GM12878 (cell line): ENCODE results near the gene TRIM38. TPM values are rescaled to one million over a fixed set of nuclear protein-coding genes. Genes with fewer than 3 reads are reported as not detected.
A peak's percentile ranks its signal among the peaks of the same experiment; 100 is the strongest.

Source experiments
- BACH1 ChIP-seq: fragments of 450-650 bp; IDR thresholded peaks from 2 replicates; pipeline ENCODE4 v1.6.1; 2017; ENCODE audit warnings: mild to moderate bottlenecking, borderline replicate concordance
- BCL11A ChIP-seq: IDR thresholded peaks from 2 replicates; pipeline ENCODE4 v1.6.1; 2011; ENCODE audit warnings: low read depth, low read length
- BHLHE40 ChIP-seq, 2 experiments: fragments of 450-650 bp in 1 of 2; IDR thresholded peaks; 2 replicates each; pipeline ENCODE4 v1.6.1; 2011 to 2017; ENCODE audit warnings: low read depth in 2 of 2, borderline replicate concordance in 1 of 2, improper control_type of control experiment in 1 of 2, low read length in 1 of 2, mild to moderate bottlenecking in 1 of 2
- CBFB ChIP-seq: IDR thresholded peaks from 2 replicates; pipeline ENCODE4 v1.6.1; 2016; ENCODE audit warnings: antibody characterized with exemption, low read depth
- CBX3 ChIP-seq: fragments of 200-600 bp; sonication (generic); IDR thresholded peaks from 2 replicates; pipeline ENCODE4 v1.6.1; 2016; ENCODE audit warnings: low read depth, borderline replicate concordance
- CHD1 ChIP-seq: IDR thresholded peaks from 2 replicates; pipeline ENCODE4 v1.6.1; 2012; ENCODE audit warnings: low read depth, low read length, improper control_type of control experiment
- CHD2 ChIP-seq: IDR thresholded peaks from 2 replicates; pipeline ENCODE4 v1.6.1; 2011; ENCODE audit warnings: low read depth, low read length, improper control_type of control experiment, borderline replicate concordance
- GATAD2B ChIP-seq: fragments of 450-650 bp; conservative IDR thresholded peaks from 2 replicates; pipeline ENCODE4 v1.6.1; 2017; ENCODE audit warnings: low read depth, mild to moderate bottlenecking, moderate library complexity
- HDAC6 ChIP-seq: fragments of 200-600 bp; sonication (generic); IDR thresholded peaks from one replicate; pipeline ENCODE4 v1.8.0; 2017; ENCODE audit warnings: antibody characterized with exemption; ENCODE audit not compliant: unreplicated experiment
- IRF3 ChIP-seq: fragments of 450-650 bp; IDR thresholded peaks from 2 replicates; pipeline ENCODE4 v1.6.1; 2014; ENCODE audit warnings: mild to moderate bottlenecking
- IRF5 ChIP-seq: fragments of 450-650 bp; IDR thresholded peaks from 2 replicates; pipeline ENCODE4 v1.6.1; 2017; ENCODE audit warnings: borderline replicate concordance
- MAX ChIP-seq: IDR thresholded peaks from 2 replicates; pipeline ENCODE4 v1.6.1; 2012; ENCODE audit warnings: low read depth, low read length, improper control_type of control experiment
- MEF2A ChIP-seq: IDR thresholded peaks from 2 replicates; pipeline ENCODE4 v1.6.1; 2011; ENCODE audit warnings: low read depth, mild to moderate bottlenecking, low read length, moderate library complexity; ENCODE audit not compliant: insufficient read depth
- MYC ChIP-seq: IDR thresholded peaks from 2 replicates; pipeline ENCODE4 v1.6.1; 2011; ENCODE audit warnings: mild to moderate bottlenecking, low read length, moderate library complexity, inconsistent platforms; ENCODE audit not compliant: insufficient read depth, insufficient replicate concordance, insufficient read length, severe bottlenecking
- NBN ChIP-seq: fragments of 450-650 bp; IDR thresholded peaks from 2 replicates; pipeline ENCODE4 v1.6.1; 2016
- NRF1 ChIP-seq: conservative IDR thresholded peaks from 2 replicates; pipeline ENCODE4 v1.6.1; 2011; ENCODE audit warnings: mild to moderate bottlenecking, low read depth, low read length, improper control_type of control experiment
- RAD21 ChIP-seq: IDR thresholded peaks from 2 replicates; pipeline ENCODE4 v1.6.1; 2011; ENCODE audit warnings: mild to moderate bottlenecking, low read depth, low read length, moderate library complexity; ENCODE audit not compliant: insufficient read depth
- RB1 ChIP-seq: fragments of 450-650 bp; formaldehyde crosslinking; IDR thresholded peaks from 2 replicates; pipeline ENCODE4 v1.6.1; 2017; ENCODE audit warnings: mild to moderate bottlenecking, borderline replicate concordance
- RCOR1 ChIP-seq: conservative IDR thresholded peaks from 2 replicates; pipeline ENCODE4 v1.6.1; 2012; ENCODE audit warnings: low read depth, low read length, improper control_type of control experiment
- RUNX3 ChIP-seq: IDR thresholded peaks from 2 replicates; pipeline ENCODE4 v1.6.1; 2012; ENCODE audit warnings: low read length, inconsistent platforms
- STAT3 ChIP-seq: IDR thresholded peaks from 2 replicates; pipeline ENCODE4 v1.6.1; 2011; ENCODE audit warnings: low read depth, low read length, improper control_type of control experiment
- SUZ12 ChIP-seq: fragments of 200-600 bp; sonication (generic); IDR thresholded peaks from one replicate; pipeline ENCODE4 v1.6.1; 2018; ENCODE audit warnings: antibody characterized with exemption, mild to moderate bottlenecking; ENCODE audit not compliant: unreplicated experiment
- TBL1XR1 ChIP-seq: IDR thresholded peaks from 2 replicates; pipeline ENCODE4 v1.6.1; 2012; ENCODE audit warnings: low read depth, low read length, improper control_type of control experiment
- TCF12 ChIP-seq: IDR thresholded peaks from 2 replicates; pipeline ENCODE4 v1.6.1; 2011; ENCODE audit warnings: low read depth, mild to moderate bottlenecking, low read length
- ZNF274 ChIP-seq: IDR thresholded peaks from one replicate; pipeline ENCODE4 v1.8.0; 2011; ENCODE audit not compliant: insufficient read length, insufficient read depth
- ZNF384 ChIP-seq: IDR thresholded peaks from 2 replicates; pipeline ENCODE4 v1.6.1; 2012; ENCODE audit warnings: low read depth, mild to moderate bottlenecking, low read length, improper control_type of control experiment, borderline replicate concordance
- ZSCAN29 ChIP-seq: fragments of 450-650 bp; IDR thresholded peaks from 2 replicates; pipeline ENCODE4 v1.6.1; 2017; ENCODE audit warnings: mild to moderate bottlenecking, moderate library complexity
- polyA plus RNA-seq, 11 experiments: library from polyadenylated mRNA; depleted of rRNA in 4 of 11; unstranded in 6 of 11; stranded (reverse) in 5 of 11; fragments of >200 nt; fragmentation: Nextera tagmentation in 4 of 11; fragmentation: Illumina TruSeq in 1 of 11; extraction: Ambion mirVana in 4 of 11; extraction: Trizol in 1 of 11; gene quantifications; 1 replicate in 1 of 11; 2 replicates in 10 of 11; pipeline versions ENCODE4 v1.2.1 to v1.2.3, GENCODE V29; 2011 to 2016; ENCODE audit warnings: inconsistent platforms in 2 of 11, missing spikeins in 2 of 11, low read depth in 1 of 11
- total RNA-seq, 4 experiments: library from RNA; depleted of rRNA in 3 of 4; stranded (reverse); fragments of >200 nt in 3 of 4; fragmentation: Illumina TruSeq in 1 of 4; extraction: Trizol in 1 of 4; gene quantifications; 2 replicates each; pipeline versions ENCODE4 v1.2.1 to v1.2.3, GENCODE V29; 2013 to 2021
- TF ChIP-seq, protein P1 (sequence below): fragments of 450-650 bp; IDR thresholded peaks from 2 replicates; pipeline ENCODE4 v1.6.1; 2017; ENCODE audit warnings: low read depth, mild to moderate bottlenecking, moderate library complexity

The TRIM38 gene
- total and polyA plus RNA-seq, 10 of the 15 experiments (the other 5 are each of a cell fraction or from before 2014, with no cell fraction given), result 4.5 to 14.7 (median 11.1) TPM

DNA sequence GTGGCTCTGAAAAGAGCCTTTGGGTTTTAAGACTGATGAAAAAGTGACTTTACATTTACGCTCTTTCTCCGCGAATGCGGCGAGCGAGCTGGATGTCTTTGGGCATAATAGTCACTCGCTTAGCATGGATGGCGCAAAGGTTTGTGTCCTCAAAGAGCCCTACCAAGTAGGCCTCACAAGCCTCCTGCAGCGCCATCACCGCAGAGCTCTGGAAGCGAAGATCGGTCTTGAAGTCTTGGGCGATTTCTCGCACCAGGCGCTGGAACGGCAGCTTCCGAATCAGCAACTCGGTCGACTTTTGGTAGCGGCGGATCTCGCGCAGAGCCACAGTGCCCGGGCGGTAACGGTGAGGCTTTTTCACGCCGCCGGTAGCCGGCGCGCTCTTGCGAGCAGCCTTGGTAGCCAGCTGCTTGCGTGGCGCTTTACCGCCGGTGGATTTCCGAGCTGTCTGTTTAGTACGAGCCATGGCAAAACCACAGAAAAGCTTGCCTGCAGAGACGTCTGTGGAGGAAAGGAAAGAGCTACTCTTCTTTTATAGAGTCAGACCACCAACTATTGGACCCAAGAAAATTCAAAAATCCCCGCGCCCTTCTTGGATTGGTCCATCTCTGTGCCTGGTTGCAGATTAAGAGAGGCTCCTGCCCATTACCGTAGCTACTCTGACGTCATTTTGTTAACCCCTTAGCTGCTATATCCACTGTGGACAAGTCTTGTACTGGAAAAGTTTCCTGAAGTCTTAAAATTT is 69.2 kb downstream of the TRIM38 start (continued):
- TF ChIP-seq RCOR1, result no peak
- no peak for TF ChIP-seq ZNF274
- peak; percentile 81; the same call in 1 of the 2 replicates for TF ChIP-seq NBN
- peak; percentile 99 for TF ChIP-seq CBFB
- peak; percentile 17; the same call in 1 of the 2 replicates for TF ChIP-seq TBL1XR1
- 0 out of 2 replicates have a peak, but pooled peaks have one; percentile 32 for TF ChIP-seq STAT3
- no peak for TF ChIP-seq ZNF384
- no peak for TF ChIP-seq RAD21
- 0 out of 4 replicates have a peak, but pooled peaks of 1 of the 2 experiments have one; percentile 4 for TF ChIP-seq BHLHE40 (IDR thresholded peaks at IDR 0.05; ENCODE audit: borderline replicate concordance in 1 of 2, low read depth in 2 of 2, low read length in 1 of 2)
- TF ChIP-seq CHD1, result peak; percentile 90; the same call in 1 of the 2 replicates
- TF ChIP-seq BCL11A, result no peak
- TF ChIP-seq GATAD2B, result peak; percentile 81
- no peak for TF ChIP-seq CBX3
- TF ChIP-seq NRF1, result no peak
- TF ChIP-seq RB1, result peak; percentile 18; the same call in 1 of the 2 replicates
- no peak for TF ChIP-seq ZSCAN29
- TF ChIP-seq, protein P1, sequence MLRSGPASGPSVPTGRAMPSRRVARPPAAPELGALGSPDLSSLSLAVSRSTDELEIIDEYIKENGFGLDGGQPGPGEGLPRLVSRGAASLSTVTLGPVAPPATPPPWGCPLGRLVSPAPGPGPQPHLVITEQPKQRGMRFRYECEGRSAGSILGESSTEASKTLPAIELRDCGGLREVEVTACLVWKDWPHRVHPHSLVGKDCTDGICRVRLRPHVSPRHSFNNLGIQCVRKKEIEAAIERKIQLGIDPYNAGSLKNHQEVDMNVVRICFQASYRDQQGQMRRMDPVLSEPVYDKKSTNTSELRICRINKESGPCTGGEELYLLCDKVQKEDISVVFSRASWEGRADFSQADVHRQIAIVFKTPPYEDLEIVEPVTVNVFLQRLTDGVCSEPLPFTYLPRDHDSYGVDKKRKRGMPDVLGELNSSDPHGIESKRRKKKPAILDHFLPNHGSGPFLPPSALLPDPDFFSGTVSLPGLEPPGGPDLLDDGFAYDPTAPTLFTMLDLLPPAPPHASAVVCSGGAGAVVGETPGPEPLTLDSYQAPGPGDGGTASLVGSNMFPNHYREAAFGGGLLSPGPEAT, result peak; percentile 58; the same call in 1 of the 2 replicates
- TF ChIP-seq MYC, result no peak
- no peak for TF ChIP-seq IRF5
- peak; percentile 63; the same call in 1 of the 2 replicates for TF ChIP-seq CHD2
- no peak for TF ChIP-seq MEF2A
- peak; percentile 86 for TF ChIP-seq BACH1
- TF ChIP-seq SUZ12, result no peak
- peak; percentile 90 for TF ChIP-seq RUNX3
- TF ChIP-seq MAX, result 0 out of 2 replicates have a peak, but pooled peaks have one; percentile 26
- peak; percentile 75; the same call in 1 of the 2 replicates for TF ChIP-seq IRF3
- TF ChIP-seq TCF12, result peak; percentile 91
- TF ChIP-seq HDAC6, result peak; percentile 84
